ENCODE results near the gene TENT5C.
A peak's percentile ranks its signal among the peaks of the same experiment; 100 is the strongest.

Gene TENT5C

DNA sequence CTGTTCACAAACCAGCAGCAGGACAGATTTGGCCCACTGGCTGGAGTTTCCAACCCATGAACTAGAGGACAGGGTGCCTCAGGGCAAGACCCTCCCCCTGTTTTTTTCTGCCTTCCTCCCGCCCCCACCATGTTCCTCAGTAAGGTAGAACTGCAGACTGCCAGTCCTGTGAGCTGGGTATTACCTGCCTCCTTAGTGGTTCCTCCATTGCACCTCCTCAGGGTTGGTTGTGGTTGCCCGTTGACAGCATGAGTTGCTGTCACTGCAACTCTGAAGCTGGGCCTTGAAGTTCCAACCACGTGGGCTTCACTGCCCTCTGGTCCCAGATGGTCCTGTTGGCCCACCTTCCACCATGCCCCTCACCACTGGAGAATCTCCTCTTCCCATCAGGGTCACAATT lies 28.8 kb downstream of the TENT5C start:
- no peak for DNase-seq (ENCODE audit: low read depth in 2 of 2)

DNA sequence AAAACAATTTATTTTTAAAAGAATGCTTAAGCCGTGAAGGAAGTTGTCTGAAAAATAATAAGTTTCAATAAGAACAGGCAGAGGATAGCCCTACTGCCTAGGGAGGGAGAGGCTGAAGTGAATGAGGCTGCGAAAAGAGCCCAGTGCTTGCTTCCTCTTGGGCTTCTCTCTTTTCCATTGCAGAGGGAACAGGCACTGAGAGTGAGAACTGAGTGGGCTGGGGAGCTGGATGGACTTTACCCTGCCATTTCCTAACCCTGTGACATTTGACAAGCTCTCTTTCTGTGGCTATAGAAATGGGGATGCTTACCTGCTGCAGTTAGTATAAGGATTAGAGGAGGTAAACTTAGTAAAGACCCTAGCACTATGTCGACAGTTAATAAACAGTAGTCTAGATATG lies 30.0 kb downstream of the TENT5C start:
- no peak for DNase-seq (ENCODE audit: low read depth in 2 of 2)

DNA sequence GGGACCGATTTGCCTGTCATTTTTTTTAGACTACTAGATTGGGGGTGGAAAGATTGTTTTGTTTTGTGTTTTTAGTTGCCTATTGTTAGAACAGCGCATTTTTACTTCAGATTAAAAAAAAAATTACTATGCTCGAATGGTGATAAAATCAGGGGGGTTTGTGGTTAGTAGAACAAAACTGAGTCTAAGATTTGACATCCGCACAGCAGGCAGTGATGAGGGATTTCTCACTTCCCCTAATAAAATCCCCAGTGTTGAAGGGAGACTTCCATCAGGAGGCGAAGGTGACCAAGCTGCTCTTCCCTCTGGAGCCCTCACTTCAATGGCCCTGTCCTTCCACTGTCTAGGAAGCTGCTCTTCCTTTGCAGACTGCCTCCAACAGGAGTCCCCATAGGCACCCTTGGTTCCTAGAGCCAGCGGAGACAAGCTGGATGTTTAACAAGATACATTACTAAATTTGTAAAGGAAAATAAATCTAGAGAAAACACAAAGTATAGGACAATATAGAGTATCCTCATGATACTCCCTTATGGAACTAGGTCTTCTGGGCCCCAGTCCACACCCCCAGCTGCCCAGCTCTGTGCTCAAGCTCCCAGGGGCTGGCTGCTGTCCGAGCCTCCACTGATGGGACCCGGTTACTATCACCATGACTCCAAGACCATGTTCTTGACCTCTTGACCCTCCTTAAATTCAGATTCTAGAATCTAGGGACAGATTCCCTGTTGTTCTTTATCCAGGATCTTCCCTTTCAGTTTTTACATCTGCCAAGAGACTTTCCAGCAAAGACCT lies 31.0 kb downstream of the TENT5C start:
- DNase-seq (ENCODE audit: low read depth in 2 of 2): no peak

DNA sequence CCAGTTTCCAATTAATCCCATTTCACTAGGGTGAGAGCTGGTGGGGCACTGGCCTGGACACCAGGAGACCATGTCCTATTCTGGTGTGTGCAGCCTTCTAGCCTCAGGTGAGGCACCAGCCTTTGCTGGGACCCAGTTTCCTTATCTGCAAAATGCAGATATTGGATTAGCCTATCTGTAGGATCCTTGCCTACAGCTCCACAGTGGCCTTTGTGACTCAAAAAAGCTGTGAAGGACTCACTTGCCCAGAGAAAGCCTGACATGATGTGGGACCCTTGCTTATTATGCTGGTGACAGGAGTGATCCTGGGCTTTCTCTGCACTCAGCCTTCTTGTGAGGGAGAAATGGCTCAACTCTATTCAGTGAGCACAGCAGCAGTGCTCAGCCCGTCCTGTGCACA lies 32.3 kb downstream of the TENT5C start:
- no peak for DNase-seq (ENCODE audit: low read depth in 2 of 2)

DNA sequence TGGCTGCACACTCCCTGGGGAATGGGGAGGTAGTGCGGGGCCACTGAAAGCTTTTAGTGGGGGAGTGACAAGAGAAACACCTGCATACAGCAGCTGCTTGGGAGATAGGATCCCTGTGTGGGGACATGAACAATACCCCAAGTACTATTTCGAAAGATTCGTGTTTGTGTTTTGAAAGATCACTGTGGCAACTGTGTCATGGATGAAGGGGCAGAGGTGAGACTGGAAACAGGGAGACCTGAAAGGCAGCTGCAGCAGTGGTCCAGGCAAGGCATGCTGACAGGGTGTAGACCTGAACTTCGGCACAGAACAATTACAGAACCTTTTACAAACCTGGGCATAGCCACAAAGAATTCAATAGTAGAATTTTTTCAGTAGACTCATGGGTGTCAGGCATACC lies 32.9 kb downstream of the TENT5C start:
- no peak for DNase-seq (ENCODE audit: low read depth in 2 of 2)

DNA sequence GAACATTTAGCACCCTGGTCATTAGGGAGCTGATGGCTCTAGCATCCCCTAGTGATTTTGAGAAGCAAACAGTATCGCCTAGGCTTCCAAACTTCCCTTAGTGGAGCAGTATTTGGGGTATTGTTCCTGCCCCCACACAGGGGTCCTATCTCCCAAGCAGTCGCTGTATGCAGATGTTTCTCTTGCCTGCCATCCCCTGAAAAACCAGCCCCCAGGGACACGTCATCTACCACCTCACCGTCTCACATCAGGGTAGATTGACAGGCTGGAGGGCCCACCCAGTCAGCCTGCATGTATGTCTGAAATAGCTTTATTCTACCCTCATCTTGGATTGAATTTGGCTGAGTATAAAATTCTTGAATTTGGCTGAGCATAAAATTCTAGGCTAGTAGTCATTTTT lies 33.9 kb downstream of the TENT5C start:
- DNase-seq (ENCODE audit: low read depth in 2 of 2): no peak

DNA sequence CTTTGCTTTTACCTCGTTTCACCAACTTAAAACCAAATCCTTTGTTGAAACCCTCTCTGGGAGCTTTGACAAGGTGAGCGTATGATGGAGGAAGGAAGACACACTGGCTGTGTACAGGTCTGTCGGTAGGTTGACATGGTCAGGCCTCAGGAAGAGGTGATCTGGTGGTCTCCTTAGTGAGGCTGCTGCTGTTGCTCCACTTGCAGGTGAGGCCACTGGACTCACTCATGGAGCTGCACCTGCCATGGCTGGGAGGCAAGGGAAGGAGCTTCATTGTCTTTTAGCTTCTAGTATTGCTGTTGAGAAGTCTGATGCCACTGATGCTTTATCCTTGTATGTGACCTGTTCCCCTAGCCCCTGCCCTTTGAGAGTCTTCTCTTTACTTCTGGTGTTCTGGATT lies 35.7 kb downstream of the TENT5C start:
- DNase-seq (ENCODE audit: low read depth in 2 of 2): no peak

DNA sequence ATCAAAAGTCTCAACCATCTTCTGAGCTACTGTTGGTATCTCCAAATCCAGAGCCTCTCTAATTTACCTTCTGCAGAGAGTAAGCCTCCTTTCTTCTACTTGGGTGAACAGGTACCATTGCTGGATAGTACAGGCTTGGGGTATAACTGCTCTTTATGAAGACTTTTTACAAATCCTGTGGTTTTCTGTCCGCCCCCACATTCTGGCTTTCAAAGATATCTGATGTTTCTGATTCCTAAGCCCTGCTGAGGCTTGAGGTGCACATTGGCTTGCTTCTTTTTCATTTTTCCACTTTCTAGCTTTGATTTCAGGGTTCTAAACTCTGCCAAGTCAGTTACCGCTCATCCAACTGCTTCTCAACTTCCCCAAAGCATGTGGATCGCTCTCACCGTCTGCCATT lies 37.1 kb downstream of the TENT5C start:
- DNase-seq (ENCODE audit: low read depth in 2 of 2): no peak

DNA sequence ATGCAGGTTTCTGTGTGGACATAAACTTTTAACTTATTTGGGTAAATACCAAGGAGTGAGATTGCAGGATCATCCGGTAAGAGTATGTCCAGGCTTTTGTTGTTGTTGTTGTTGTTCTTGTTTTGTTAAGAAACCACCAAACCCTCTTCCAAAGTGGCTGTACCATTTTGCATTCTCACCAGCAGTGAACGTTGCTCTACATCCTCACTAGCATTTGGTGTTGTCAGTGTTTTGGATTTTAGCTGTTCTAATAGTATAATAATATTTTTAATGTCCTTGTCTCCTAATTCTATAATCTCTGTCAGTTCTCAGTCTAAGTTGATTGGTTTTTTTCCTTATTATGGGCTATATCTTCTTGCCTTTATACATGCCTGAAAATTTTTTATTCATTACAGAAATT lies 37.8 kb downstream of the TENT5C start:
- DNase-seq (ENCODE audit: low read depth in 2 of 2): no peak

DNA sequence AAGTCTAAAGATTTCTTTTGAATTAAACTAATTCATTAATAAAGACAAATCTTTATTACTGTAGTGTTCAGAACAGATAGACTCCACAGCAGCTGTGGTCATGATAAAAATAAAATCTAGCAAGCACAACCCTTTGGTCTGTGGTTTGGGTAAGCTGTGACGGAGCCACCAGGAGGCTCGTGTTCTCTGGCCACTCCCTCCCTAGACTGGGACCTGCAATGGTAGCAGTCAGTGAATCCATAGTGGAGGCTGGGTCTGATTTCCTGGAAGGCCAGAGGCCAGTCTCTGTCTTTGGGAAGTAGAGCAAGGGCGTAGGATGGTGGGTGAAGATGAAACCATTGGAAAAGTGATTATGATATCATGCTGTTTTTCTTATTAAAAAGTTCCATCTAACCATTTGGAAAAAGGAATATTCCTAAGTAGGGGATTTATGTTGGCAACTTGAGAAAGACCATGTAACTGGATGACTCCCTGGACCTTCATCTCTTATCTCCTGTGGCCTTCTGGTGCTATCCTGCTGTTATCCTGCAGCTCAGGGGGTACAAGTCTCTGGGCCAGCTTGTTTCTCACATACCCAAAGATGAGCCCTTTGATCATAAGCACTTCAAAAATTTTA lies 39.0 kb downstream of the TENT5C start:
- no peak for DNase-seq (ENCODE audit: low read depth in 2 of 2)

DNA sequence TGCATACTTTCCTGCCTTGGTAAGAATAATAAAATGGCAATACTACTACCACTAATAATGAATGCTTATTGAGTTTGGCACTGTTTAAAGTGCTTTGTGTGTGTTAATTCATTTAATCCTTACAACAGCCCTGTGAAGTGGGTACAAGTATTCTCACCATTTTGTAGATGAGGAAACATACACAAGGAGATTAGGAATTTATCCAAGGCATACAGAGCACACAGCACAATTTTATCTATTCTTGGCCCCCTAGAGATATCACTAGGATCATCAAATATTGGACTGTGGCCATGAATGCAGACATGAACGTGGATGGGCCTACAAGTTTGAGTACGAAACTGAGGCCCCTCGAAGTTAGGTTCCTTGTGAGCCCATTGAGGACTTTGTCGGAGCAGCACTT lies 39.5 kb downstream of the TENT5C start:
- DNase-seq (ENCODE audit: low read depth in 2 of 2): no peak

DNA sequence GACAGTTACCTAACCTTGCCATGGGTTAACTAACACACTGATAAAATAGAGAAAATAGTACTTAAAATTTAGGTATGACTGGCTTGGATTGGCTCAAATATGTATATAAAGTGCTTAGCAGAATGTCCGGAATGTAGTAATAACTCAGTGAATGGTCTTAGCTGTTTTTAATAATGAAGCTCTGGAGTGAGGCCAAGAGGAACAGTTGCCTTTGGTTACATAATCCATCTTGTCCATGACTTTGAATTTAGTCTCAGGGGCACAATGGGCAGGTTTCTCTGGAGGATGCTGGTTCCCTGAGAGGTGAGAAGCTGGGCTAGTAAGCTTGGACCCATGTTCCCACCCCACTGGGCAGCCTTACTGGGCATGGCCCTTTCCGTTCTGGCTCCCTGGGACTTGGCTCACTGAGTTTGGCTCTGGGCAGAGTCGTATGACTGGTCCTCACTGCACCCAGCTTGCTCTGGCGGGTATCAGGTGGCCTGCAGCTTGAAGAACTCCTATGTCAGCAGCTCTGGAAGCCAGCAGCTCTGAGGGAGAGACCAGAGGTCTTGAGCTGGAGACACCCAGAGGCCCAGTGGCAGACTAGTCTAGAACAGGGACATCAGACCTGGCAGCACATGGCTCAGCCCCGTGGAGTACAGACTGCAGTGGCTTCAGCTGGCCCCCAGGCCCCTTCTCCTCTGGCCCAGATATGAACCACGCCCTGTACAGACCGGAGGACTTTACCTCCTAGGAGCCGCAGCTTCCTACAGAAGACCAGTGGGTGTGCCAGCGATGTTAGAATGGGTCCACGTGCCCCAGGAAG lies 40.4 kb downstream of the TENT5C start:
- no peak for DNase-seq (ENCODE audit: low read depth in 2 of 2)

DNA sequence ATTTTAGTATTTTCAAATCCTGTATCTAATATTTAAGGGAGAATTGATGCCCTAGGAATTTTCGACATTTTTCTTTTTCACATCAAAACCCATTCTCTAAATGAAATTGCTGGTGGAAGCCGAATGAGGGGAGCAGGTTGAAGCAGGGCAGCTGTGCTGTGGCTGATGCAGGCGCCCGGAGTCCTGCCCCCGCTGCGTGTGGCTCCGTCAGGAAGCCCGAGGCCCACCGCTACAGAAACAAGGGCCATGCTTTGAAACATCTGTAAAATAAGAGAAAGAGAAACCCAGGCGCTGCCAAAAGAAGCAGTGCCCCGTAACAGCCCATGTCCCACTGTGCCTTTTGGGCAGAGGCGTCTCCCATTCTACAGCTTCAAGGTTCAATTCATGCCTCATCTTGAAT lies 41.1 kb downstream of the TENT5C start:
- no peak for DNase-seq (ENCODE audit: low read depth in 2 of 2)

DNA sequence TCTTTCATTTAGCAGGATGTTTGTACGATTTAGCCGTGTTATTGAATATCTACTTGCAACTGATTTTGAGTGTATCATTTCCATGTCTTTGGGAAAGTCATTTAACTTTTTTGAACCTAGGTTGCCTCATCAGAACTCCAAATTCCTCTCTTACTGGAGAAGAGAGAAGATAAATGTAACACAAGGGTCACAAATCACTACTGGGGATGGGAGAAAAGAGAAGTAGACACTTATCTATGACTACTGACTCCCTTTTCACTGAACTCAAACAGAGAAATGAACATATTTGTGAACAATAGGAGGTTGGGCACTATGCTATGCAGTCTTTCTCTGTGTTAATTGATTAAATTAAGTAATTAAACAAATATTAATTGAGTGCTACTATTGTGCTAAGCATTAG lies 42.2 kb downstream of the TENT5C start:
- DNase-seq (ENCODE audit: low read depth in 2 of 2): no peak

DNA sequence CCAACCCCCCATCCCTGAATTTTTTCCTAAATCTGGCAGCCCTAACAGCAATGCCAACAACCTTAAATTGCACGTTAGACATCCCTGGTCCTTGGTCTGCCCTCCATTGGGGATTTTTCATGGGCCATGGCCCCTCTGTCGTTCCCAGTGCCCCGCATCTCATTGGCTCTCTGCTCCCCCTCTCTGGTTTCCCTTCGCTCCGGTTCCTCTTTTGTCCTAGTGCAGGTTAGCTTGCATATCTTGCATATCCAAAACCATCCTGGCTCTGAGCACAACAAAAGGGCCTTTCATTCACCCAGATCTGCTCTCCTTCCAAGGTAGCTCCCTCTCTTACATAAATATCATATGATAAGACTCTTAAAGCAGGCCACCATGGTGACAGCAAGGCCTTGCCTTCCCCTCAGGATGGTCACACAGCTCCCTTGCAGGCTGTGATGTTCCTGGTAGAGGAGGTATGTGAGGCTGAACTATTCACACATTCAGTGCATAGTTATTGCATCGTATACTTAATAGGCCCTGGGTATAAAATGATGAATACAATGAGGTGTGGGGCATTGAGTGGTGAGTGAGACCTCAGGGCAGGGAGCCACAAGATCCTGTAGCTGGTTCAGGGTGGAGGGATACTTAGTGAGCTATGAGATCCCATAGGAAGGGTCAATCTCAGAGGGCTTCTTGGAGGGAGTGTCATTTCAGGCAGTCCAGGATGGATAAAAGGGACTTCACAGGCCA lies 45.2 kb downstream of the TENT5C start:
- DNase-seq (ENCODE audit: low read depth in 2 of 2): no peak

DNA sequence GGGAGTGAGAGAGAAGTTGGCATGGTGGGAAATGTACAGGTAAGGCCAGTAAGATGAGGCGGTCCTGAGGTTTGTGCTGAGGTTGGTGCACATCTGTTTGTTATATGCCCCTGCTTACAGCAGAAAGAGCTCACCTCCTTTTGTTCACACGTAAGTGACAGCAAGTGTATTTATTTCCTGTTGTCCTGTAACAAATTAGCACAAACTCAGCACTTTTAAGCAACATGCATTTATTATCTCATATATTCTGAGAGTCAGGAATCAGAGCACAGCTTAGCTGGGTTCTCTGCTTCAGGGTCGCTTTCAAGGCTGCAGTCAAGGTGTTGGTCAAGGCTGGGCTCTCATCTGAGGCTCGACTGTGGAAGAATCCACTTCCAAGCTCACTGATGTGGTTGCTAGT lies 45.8 kb downstream of the TENT5C start:
- no peak for DNase-seq (ENCODE audit: low read depth in 2 of 2)

DNA sequence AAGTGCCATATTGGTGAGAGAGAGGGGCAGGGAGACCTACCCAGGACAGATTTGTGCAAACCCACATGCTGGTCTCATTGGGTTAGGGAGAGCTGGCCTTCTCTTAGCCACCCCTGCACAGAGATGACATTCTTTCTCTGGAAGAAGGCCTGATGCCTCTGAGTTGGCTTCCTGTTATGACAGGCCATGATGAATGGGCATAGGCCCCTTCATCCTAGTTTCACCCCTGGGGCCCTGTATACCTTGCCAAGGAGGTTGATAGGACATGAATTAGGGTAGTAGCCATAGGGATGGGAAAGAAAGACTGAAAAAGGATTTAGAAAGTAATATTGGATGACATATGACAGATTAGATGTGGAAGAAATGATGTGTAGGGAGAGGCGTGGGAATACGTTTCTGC lies 46.6 kb downstream of the TENT5C start:
- DNase-seq (ENCODE audit: low read depth in 2 of 2): no peak

DNA sequence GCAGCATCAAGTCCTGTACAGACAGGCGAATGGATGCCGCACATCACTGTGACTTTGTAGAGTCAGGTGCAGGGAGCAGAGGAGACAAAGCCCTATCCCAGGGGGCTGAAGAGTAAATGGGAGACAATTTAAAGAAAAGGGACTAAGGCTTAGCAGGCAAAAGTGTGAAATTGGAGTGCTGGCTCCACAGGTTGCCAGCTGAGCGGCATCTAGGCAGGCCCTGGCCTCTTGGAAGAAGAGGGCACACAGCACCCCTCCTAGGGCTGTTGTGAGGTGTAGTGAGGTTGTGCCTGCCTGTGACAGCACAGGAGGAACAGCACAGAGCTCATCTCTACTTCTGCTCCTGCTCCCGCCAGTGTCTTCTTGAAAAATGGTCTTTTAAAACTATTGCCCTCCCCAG lies 47.3 kb downstream of the TENT5C start:
- DNase-seq (ENCODE audit: low read depth in 2 of 2): no peak

DNA sequence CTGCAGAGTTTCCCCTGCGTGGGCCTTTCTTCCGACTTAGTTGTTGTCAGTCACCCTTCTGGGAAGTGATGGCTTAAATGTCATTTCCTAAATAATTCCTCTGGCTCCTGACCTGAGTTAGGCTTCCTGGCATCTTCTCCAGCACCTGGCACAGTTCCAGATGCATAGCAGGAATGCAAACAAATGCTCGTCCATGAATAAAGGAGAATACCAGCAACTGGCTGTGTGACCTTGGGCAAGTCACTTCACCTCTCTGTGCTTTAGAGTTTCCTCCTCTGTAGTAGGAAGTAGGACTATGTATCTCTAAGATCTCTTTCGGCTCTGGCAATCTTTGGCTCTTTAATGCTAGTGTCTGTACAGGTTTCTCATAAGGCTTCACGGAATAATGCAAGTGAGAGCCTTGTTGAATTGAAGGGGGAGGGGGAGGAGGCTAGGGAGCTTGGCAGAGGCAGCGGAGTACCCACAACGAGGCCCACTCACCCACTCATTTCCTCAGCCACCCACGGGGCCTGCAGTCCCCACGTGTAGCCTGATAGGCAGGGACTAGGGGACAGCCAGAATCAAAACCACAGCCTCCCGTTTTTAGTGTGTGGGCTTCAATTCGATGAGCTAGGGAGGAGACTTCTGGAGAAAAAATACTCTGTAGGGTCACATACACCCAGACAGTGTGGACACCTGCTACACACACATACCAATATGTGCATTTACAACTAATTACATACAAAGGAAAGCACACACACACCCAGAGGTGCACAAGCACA lies 48.1 kb downstream of the TENT5C start:
- DNase-seq (ENCODE audit: low read depth in 2 of 2): peak in 1 of 2 donors; percentile 19

DNA sequence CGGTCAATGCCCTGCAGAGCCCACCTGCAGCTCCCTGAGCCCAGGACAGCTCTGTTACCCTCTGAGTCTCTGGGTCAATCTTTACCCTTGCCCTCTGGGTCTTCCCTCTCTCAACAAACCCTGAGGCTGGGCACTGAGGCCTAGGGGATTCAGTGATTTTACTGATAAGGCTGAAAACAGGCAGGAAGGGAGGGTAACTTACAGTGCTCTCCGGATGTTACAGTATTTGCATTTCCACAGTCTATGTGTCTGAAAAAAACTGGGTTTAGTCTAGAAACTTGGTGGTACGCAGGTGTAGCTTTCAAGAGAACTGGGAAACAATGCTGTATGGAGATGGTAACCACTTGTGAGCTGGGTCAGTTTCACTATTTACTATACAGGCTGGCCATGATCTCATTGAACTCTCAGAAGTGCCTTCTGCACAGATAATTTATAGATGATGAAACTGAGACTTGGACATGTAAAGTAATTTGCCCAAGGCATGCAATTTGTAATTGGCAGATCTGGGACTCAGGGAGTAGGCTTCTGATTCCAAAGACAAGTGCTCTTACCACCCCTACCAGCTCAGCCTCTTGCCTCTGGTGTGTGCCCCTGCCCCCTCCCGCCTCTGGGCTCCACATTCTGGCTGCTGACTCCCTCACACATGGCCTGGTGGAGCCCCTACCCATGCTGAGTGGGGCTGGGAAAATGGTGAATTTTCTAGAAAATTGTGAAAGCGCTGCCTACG lies 48.8 kb downstream of the TENT5C start:
- no peak for DNase-seq (ENCODE audit: low read depth in 2 of 2)

DNA sequence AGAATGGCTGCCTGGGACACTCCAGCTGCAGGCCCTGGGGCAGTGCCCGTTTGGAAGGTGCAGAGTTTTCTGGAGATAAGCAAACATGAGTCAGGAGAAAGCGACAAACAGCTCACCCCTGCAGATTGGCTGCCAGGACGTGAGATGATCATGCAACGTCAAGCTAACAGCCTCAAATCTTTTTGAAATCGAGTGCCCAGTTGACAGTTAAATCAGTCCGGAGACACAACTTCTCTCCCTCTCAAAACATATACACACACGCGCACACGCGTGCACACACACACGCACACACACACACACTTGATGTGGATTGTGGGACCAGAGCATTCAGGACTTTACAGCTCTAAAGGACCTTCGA lies 49.4 kb downstream of the TENT5C start:
- DNase-seq (ENCODE audit: low read depth in 2 of 2): no peak

All from stimulated activated CD4-positive, alpha-beta T cell treated with anti-CD3 and anti-CD28 coated beads, Interleukin-1b, Interleukin-23, amount 100 ng/mL, for 4 hours (primary cell).